GM12892 (cell line): ENCODE data around the gene MTLN.
A peak's percentile ranks its signal among the peaks of the same experiment; 100 is the strongest.
"Not testable (repeated sequence)": the region's sequence is repeated elsewhere in the genome, so short reads cannot be mapped to it uniquely, and the experiment has no call there.

Experiments
- DNase-seq: peaks from one replicate; pipeline ENCODE4 v3.0.0; 2011; ENCODE audit not compliant: insufficient read length
- FAIRE-seq: peaks from 2 replicates; lab custom pipeline; 2011; peaks lifted over from hg19 to GRCh38; lab: Jason Lieb, UNC
- POLR2A ChIP-seq: IDR thresholded peaks from 2 replicates; pipeline ENCODE4 v1.6.1; 2011; ENCODE audit warnings: low read depth, low read length, control low read depth
- POLR2AphosphoS5 ChIP-seq: IDR thresholded peaks from 2 replicates; pipeline ENCODE4 v1.6.1; 2011; ENCODE audit warnings: low read depth, low read length, control low read depth
- TAF1 ChIP-seq: IDR thresholded peaks from 2 replicates; pipeline ENCODE4 v1.6.1; 2011; ENCODE audit warnings: low read depth, mild to moderate bottlenecking, control low read depth, low read length, borderline replicate concordance

Gene MTLN

DNA sequence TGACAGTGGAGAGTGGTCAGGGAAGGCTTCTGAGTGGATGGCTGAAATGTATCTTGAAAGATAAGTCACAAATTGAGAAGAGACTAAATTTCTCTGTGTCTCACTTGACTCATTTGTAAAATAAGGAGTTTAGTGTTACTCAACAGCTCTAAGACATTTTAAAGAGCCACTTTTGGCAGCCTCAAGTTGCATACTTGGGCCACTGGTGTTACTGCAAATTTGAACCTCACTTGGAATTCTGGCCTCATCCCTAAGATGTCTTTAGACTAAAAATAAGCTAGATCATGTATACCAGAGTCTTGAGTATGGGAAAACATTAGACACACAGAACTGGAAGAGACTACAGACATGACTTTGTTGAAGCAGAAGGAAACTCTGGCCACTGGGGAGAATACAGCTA lies 4.5 kb upstream of the MTLN start:
- DNase-seq (no peak), FAIRE-seq (no peak)
- TF ChIP-seq POLR2A (no peak), POLR2AphosphoS5 (no peak), TAF1 (no peak)

DNA sequence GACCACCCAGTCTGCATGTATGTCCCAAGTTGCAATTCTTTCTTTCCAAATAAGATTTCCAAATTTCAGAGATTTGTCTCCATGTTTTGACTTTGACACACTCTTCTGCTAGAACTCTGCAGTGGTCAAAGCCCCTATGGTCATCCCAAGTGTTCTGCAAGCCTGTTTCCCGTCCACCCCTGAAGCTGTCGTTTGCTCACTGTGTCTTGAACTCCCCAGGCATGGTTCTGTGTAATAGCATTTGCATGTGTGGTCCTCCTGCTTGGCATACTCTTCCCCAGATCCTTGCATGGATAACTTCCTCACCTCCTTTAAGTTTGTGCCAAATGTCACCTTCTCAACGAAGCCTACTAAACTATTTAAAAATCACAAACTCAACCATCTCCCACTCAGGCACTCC lies 3.9 kb upstream of the MTLN start:
- DNase-seq (no peak), FAIRE-seq (no peak)
- TF ChIP-seq POLR2AphosphoS5 = no peak
- no peak for TF ChIP-seq TAF1
- TF ChIP-seq POLR2A = no peak

DNA sequence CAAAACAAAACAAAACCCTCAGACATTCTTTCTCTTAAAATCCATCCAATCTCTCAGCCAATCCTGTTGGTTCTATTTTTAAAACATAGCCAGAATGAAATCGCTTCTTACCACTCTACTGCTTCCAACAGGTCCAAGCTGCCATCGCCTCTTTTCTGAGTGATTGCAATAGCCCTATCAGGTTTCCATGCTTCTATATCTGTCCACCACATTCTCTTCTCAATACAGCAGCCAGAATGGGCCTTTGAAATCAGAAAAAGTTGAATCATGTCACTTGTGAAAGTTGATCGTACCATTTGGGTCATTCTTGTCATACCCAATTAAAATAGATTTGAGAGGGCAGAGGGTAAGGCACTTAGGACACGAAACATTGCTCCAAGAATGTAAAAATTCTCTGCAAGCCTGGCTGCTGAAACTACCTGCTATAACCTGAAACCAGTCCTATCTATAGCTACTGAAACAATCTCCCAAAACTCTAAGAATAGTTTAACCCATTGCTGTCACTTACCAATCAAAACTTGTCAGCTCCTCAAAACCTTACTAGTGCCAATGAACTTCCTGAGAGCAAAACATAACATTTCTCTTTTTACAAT lies 3.3 kb upstream of the MTLN start:
- no peak for DNase-seq
- no peak for FAIRE-seq
- TF ChIP-seq TAF1 (no peak), POLR2A (no peak), POLR2AphosphoS5 (no peak)

DNA sequence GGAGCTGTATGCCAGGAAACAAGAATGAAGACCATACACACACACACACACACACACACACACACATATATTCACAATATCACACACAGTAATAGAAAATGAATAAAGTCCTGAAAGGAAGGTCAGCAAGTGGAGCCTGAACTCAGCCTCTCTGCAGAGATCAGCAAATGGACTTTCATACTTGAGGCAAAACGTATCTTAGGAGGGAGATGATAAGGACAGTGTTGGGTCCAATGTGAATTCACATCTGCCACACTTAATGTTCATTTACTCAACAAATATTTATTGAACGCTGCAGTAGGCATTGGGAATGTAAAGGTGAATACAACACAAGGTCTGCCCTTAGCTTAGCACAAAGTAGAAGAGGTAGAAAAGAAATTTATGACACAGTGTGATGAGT lies 2.7 kb upstream of the MTLN start:
- TF ChIP-seq TAF1 = no peak
- no peak for TF ChIP-seq POLR2AphosphoS5
- no peak for TF ChIP-seq POLR2A
- FAIRE-seq (no peak), DNase-seq (no peak)

DNA sequence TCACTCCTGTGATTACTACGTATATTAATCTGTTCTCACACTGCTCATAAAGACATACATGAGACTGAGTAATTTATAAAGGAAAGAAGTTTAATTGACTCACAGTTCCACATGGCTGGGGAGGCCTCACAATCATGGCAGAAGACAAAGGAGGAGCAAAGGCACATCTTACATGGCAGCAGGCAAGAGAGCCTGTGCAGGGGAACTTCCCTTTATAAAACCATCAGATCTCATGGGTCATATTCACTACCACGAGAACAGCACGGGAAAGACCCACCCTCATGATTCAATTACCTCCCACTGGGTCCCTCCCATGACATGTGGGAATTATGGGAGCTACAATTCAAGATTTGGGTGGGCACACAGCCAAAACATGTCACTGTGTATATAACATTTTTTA lies 1.2 kb upstream of the MTLN start:
- not testable (repeated sequence) for DNase-seq, FAIRE-seq

DNA sequence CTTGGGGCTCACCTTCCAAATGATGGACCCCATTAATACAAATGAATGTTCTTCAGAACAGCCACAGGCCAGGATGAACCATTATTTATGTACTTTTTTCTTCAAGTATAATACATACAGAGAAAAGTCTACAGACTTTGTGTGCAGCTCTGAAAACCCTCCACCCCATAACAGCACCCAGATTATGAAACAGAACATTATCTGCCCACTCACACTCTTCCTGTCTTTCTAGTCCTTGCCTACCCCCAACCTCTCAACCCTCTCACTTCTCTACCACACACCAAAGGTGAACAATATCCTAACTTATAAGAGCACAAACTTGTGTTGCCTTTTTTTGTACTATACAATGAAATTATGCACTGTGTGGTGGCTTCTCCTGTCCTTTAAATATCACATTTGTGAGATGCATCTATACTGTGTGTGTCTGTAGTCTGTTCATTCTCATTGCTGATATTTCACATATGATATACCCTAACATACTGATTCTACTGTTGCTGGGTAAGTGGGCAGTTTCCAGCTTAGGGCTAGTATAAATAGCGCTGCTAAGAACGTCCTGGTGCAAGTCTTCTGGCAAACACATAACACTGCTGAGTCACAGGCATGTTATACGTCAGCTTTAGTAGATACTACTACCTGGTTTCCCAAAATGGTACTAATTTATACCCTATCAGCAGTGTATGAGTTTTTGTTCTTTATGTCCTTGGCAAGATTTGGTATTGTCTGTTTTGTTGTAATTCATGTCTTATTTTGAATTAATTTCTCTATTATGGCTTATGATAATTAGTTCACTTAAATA lies 6.5 kb downstream of the MTLN start:
- TF ChIP-seq POLR2A (no peak), POLR2AphosphoS5 (no peak), TAF1 (no peak)
- FAIRE-seq (no peak), DNase-seq (no peak)

DNA sequence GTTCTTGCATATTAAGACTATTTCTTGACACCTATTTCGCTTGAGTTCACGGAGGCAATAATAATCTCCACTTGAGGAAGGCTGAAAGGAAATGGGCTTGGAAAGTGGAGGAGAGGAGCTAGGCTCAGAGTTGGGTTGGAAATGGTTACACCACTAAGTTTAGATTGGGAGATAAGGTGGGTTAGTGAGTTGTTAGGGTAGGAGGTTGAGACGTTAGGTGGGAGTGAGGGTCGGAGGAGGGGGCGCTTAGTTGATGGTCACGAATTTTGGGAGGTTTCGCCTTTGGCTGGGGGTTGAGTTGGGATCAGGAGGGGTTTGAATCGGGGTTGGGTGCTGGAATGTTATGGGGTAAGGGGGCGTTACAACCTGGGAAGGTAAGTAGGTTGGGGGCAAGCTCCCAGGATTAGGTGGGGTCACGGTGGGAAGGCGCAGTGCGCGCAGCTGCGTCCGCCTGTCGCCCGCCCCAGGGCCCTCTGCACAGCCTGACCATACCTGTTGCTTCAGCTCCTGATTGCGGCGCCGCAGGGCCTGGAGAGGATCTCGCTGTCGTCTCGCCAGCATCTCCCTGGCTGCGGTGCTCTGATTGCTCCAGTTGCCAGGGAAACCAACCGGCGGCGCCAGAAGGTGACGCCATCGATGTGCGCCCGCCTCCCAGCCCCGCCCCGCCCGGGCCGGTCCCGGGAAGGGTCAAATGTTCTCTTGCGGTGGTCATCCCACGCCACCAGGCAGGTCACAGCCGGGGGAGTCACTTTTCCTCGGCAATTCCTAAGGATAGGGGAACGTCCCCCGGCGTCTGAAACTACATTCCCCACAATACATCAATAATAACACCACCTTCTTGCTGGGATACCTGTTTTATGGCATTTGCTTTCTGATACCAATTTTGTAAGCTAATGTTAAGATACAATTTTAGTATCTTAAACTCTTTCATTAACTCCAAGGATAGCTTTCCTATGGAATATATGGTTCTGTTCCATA lies 7.7 kb downstream of the MTLN start, which contains the start of gene NPHP1:
TSS of gene NPHP1 (minus strand) at position 606 of the 978 bp plus-strand sequence. CDS start at position 561, 45 bp downstream.
- peak; percentile 94 for FAIRE-seq
- DNase-seq = peak; percentile 87
- peak; percentile 60 for TF ChIP-seq POLR2AphosphoS5
- TF ChIP-seq TAF1 = peak; percentile 61; the same call in 1 of the 2 replicates
- TF ChIP-seq POLR2A = peak; percentile 73

DNA sequence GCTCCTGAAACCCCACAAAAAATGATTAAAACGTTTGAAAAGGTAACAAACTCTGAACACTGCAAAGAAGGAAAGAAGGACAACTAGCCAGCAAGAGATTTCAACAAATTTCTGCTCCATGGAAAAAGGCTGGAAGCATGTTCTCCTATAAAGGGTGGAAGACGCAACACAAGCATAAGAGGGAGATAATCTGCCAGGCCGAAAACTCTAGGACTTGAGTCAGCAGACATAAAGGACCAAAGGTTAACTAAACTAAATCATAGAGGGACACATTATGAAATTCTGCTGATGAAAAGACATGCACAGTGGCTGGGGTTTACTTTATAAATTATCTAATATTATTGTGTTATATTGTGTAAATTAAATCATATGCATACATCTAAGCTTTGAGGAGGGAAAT lies 14.3 kb downstream of the MTLN start:
- DNase-seq (no peak), FAIRE-seq (no peak)
- no peak for TF ChIP-seq POLR2A
- no peak for TF ChIP-seq TAF1
- TF ChIP-seq POLR2AphosphoS5 = no peak

DNA sequence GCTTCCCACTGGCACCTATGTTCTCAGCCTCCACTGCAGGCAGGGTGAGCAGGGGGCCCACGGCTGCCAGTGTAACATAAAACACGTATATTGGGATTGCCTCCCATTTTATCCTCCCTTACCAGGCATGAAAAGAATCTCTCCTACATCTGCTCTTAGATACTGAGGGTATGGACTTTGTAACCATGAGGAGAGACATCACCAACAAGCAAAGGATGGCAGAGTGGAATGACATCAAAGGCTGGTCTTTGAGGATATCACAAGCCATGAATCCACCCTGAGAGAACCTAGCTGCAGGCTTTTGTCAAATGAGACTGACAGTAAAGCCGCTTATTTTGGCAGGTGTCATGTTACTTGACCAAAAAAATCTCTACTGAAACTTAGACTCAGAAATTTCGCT lies 14.9 kb downstream of the MTLN start:
- no peak for FAIRE-seq
- no peak for DNase-seq
- TF ChIP-seq POLR2AphosphoS5 = no peak
- no peak for TF ChIP-seq POLR2A
- TF ChIP-seq TAF1 = no peak

DNA sequence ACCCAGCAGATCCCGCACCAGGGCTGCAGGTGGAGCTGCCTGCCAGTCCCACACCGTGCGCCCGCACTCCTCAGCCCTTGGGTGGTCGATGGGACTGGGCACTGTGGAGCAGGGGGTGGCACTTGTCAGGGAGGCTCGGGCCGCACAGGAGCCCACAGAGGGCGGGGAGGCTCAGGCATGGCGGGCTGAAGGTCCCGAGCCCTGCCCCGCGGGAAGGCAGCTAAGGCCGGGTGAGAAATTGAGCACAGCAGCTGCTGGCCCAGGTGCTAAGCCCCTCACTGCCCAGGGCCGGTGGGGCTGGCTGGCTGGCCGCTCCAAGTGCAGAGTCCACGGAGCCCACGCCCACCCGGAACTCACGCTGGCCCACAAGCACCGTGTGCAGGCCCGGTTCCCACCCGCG lies 22.2 kb downstream of the MTLN start:
- not testable (repeated sequence) for FAIRE-seq

DNA sequence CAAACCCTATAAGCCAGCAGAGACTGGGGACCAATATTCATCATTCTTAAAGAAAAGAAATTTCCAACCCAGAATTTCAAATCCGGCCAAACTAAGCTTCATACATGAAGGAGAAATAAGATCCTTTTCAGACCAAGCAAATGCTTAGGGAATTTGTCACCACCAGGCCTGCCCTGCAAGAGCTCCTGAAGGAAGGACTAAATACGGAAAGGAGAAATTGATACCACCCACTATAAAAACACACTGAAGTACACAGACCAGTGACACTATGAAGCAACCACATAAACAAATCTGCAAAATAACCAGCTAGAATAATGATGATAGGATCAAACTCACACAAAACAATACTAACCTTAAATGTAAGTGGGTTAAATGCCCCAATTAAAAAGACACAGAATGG lies 29.9 kb downstream of the MTLN start:
- no peak for TF ChIP-seq POLR2AphosphoS5
- TF ChIP-seq TAF1 = no peak
- no peak for TF ChIP-seq POLR2A
- no peak for DNase-seq
- no peak for FAIRE-seq

More for the DNA sequence above, 22.2 kb downstream of the MTLN start:
- DNase-seq = not testable (repeated sequence)
